GM19372 (cell line): ENCODE measurements around the gene GPR146.

Experiments used
- ATAC-seq: cut with Tn5 transposase; IDR thresholded peaks from one replicate; pipeline ENCODE4 v1.9.1; 2021; ENCODE audit warnings: mild to moderate bottlenecking, low read depth, moderate library complexity; ENCODE audit not compliant: unreplicated experiment

Gene GPR146

DNA sequence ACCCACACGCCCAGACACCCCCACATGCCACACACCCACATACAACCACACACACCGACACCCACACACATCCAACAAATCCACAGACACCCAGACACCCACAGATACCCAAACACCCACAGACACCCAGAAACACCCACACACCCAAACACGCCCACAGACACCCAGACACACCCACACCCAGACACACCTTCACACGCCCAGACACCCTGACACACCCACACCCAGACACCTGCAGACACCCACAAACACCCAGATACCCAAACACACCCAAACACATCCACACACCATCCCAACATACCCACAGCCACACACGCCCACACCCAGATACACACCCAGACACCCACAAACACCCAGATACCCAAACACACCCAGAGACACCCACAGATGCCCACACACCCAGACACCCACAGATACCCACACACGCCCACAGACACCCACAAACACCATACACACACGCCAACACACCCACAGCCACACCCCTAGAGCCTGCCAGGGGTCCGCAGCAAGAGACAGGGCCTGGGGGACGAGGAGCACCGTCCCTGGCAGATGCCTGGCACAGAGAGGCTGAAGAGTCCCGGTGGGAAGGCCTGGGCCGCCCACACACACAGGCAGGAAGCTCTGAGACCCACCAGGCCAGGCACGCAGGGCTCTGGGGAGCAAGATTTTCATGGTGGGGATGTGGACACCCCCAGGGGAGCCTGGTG lies 32.9 kb upstream of the GPR146 start:
- ATAC-seq: no peak

DNA sequence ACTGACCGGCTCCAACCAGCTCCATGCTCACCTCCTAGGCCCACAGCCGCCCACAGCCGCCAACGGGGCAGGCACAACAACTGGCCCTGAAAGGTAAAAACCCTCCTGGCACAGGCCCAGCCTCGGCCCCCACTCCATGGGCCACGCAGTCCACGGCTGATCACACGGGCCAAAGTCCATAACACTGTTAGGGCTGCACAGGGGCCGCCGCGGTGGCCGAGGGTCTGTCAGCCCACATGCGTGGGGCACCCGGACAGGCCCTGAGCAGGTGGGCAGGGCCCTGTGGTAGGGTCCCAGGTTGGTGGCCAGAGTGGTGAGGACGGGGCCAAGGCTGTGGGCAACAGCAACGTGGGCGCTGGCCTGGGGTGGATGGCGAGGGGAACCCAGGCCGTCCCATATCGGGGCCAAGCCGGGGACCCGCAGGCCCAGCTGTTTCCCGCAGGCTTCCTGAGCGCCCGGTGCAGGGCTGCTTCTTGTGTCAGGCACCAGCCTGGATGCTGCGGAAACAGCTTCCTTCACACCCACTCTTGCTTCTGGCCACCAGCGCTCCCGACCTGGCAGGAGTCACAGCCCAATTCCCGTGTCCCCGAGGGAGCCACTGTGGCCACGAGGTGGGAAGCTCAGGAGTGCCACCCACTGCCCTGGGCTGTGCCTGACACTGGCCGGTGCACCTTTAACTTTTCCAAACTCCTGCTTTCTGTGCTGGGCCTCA lies 32.2 kb upstream of the GPR146 start:
- ATAC-seq: no peak

DNA sequence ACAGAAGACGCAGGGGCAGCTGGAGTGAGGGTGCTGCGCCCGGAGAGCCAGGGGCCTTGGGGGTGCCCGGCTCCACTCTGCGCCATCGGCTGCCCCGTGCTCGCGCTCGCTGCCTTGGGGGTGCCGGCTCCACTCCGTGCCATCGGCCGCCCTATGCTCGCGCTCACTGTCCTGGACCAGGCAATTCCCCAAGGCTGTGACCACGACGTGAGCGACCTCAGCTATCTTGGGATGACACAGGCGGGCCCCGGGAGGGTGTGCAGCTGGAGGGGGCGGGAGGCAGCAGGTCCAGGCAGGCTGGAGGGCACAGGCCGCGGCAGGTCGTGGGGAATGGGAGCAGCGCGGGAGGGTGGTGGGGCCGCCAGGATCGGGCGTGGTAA lies 31.6 kb upstream of the GPR146 start:
- no peak for ATAC-seq

DNA sequence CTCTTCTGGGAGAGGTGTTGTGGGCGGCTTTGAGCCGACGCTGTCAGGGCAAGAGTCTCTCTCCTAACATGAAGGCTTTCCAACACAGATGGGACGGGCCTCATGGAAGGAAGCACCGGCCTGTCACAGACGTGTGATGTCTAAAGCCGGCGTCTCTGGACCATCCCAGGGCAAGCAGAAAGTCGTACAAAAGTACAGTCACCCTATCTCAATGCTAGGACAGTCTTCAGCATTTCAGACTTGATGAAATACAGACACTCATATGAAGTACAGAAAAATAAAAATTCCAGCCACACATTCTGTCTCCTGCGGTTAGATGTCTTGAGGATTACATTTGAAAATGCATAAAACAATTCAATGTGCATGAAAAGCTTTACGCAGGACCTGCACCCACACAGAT lies 30.8 kb upstream of the GPR146 start:
- ATAC-seq: no peak

DNA sequence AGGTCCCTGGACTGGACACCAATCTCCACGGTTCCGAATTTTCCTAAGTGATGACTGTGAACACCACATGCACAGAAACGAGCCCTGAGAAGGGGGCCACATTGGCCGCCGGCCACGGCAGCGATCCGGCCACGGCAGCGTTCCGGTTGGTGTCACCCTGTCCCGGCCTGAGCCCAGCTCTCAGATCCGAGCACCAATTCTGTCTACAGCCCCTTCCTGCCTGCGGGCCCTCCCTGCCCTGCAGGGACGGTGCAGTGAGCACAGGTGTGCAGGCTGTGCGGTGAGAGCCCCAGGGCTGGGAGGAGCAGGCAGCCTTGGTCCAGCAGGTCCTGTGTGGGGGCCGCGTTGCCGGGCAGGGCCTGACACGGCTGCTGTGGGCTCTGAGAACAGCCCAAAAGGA lies 29.7 kb upstream of the GPR146 start:
- no peak for ATAC-seq

DNA sequence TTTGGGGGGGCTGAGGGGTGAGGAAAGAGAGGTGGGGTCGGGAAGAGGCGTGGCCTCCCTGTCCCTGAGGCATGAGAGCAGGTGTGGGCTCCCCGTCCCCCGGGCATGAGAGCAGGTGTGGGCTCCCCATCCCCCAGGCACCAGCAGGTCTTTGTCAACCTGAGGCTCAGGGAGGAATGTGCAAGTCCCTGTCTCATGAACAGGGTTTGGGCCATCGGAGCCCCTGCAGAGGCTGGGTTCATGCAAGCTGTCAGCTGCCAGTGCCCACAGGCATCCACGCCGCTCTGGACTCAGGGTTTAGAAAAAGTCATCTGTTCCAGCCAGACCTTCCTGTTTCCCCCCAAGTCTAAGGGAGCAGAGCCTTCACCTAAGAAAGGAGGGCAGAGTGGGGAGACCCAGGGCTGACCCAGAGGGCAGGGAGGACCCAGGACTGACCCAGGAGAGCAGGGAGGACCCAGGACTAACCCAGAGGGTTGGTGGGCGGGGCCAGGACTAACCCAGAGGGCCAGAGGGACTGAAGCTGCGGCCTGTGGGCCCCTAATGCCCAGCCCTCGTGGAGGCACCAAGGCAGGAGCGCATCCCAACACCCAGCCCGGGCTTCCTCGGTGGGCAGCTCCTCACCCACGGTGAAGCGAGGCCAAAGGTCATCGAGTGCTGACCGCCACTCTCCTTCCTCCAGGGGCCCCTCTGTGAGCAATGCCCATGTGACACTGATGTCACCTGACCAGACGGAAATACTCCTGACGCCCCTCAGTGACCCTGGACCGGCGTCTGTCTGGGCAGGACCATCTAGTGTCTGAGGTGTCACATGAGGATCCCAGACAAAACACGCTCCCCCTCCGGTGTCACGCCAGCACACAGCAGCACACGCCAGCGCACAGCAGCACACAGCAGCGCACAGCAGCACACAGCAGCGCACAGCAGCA lies 28.9 kb upstream of the GPR146 start:
- ATAC-seq: no peak

DNA sequence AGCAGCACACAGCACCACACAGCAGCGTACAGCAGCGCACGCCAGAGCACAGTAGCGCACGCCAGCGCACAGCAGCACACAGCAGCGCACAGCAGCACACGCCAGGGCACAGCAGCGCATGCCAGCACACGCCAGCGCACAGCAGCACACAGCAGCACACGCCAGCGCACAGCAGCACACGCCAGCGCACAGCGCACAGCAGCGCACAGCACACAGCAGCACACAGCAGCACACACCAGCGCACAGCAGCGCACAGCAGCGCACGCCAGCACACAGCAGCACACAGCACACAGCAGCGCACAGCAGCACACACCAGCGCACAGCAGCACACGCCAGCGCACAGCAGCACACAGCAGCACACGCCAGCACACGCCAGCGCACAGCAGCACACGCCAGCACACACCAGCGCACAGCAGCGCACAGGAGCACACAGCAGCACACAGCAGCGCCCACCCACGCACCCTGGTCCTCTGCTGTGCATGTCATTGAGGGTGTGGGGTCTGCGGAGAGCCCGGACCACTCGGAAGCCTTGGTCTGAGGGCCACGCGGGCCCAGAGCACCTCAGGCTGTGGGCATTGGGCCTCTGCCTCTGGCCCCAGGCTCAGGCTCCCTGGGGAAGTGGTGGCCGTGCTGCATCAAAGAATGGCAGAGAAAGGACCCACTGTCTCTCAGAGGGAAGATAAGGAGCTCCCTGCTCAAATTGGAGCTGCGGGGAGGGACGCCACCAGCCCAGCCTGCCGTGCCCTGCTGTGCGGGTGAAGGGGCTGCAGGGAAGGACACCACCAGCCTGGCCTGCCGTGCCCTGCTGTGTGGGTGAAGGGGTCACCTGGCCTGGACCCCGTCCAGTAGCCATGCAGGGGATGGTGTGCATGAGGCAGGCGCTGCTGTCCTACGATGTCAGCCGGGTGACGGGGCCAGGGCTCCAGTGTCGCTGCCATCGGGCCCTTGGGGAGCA lies 27.5 kb upstream of the GPR146 start:
- ATAC-seq: no peak

DNA sequence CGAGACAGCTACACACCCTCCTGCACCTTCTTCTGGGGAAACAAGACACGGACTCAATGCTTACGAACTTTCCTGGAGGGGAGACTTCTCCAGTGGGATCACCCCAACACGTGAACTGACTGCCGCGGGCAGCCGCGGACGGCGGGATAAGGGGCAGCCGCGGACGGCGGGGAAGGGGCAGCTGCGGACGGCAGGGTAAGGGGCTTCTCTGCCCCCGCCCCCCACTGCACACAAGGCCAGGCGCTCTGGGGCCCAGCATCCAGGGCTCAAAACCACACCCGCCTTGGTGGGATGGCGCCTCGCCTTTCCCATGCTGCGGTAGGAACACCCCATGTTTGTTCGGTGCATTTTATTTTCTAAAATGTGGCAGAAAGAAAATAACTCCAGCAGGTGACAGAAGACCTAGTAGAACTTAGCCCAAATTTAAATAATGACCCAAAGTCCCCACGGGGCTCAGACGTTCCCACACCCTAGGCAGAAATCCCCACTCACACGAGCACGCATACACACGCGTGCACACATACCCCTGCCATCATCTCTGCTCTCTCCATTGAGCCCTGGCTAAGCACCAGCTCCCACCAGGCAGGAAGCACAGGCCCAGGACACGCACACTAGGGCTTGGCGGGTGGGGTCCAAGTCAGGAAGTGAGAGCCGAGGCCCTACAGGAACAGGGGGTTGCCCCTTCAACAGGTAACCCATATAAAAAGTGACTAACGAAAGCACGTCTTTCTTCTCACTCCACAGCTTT lies 26.6 kb upstream of the GPR146 start:
- ATAC-seq: no peak

DNA sequence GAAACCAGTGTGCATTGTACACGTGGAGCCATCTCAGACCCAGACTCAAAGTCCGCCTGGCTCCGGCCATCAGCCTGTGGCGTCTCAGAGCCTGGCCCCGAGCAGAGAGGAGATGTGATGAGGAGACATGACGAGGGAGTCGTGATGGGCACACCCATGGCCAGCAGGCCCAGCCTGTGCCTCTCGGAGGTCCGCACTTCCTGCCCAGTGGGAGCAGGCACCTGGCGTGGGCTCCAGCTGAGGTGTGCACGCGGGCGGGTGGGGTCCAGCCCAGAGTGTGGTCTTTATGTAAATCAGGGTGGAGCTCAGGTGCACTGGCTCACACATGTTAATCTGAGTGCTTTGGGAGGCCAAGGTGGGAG lies 26.0 kb upstream of the GPR146 start:
- ATAC-seq: no peak

DNA sequence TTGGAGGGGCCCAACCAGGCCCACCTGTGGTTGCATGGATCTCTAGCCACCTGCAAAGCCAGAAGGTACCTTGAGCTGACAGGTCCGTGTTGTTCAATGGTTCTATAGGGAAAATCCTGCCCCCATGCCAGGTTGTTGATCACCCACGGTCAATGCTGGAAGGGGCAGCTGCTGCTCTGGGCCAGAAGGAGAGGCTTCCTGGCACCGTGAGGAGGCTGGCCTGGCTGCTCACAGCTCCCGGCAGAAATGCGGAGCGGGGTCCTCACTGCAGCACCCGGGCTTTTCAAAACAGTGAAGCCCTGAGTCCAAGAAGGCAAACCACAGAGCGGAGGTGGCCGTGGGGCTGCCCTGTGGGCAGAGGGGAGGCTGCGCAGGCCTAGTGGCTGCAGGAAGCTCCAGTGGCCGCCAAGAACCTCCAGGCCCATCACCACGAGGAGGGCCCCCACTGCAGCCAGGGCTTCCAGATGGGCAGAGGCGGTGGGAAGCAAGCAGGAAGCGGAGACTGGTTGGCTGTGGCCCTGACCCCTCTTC lies 25.0 kb upstream of the GPR146 start:
- ATAC-seq: no peak

DNA sequence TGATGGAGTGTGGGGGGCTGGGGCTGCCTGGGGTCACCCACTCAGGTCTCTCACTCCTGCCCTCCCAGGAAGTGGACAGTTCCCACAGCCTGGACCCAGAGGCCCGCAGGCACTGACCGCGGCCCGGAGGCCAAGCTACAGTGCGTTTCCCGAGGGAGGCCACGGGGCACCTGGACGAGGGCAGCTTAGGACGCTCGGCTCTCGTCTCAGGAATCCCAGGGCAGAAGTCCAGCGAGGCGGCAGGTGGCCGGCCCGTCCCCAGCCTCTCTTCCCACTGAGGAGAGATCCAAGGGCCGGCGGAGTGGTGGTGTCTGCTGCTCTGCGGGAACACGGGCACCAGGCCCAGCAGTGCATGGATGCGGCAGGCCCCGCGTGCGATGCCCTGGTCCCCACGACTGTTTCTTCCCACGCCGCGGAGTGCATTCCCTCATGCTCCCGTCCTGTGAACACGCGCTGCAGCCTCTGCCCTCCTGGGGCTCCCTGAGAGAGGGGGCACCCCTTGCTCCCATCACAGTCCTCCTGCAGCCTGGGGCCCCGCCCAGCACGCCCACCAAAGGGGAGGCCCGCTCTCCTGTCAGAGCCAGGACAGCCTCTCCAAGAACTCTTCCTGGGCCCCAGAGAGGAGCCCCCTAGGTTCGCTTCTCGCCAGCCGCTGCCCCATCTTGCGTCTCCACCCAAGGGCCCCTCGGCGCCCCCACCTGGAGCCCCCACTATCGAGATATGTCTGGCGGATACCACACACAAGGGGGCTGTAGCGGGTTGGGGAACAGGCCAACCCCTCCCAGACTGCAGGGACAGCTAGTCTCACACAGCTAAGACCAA lies 24.3 kb upstream of the GPR146 start:
- ATAC-seq: no peak

DNA sequence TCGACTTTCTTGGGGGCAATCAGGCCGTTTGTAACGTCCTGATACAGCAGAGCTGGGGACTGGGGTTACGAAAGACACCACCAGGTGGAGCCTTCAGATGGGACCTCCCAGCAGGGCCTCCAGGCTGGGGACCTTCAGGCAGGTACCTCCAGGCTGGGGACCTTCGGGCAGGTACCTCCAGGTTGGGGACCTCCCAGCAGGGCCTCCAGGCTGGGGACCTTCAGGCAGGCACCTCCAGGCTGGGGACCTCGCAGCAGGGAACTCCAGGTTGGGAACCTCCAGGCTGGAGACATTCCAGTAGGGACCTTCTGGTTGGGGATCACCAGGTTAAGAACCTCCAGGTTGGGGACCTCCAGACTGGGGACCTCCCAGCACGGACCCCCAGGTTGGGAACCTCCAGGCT lies 23.5 kb upstream of the GPR146 start:
- no peak for ATAC-seq

DNA sequence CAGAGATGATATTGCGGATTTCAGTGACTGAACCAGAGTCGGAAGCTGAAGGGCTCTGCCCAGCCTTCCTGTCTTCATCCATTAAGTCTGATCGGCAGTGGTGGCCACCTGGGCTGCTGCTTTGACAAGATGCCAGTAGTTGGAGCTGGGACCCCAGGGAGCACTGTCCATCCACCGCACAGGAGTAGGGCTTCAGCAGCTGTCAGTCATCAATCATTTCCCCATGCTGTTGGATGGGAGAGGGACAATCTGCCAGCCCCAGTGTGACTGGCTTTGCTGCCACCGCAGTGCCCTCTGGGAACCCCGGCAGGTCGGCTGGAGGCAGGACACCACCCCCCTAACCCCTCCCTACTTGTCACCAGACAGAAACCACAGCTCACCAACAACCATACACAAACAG lies 23.0 kb upstream of the GPR146 start:
- no peak for ATAC-seq

DNA sequence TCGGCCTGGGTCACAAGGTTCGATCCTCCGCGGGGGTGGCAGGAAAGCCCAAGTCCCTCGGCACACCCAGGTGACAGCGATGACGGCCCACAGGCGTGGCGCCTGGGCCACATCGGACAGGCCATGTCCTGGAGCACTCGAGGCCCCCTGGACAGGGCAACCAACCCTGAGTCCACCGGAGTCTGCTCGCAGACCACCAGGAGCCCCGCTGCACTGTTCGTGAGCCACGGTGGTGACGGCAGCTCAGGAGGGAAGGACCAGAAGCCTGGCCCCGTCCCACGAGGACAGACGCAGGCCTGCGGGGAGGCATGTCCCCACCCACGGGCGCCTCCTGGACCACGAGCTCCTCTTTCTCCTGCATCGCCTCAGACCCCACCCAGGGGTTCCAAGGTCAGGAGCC lies 22.4 kb upstream of the GPR146 start:
- ATAC-seq: no peak

DNA sequence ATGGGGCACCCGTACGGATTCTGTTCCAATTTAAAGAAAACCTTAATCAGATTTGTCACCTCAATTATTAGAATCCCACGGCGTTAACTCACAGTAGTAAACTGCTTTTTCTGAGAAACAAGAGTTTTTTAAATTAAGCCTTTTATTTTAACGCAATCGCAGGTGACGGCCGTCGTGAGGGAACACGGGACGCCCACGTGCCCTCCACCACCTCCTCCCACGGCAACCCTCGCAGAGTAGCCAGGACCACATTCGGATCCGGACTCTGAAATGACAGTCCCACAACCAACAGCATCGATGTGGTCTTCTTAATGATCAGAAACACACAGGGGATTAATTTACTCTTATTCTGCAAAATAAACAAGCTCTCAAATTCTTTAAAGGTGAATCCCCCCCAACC lies 22.0 kb upstream of the GPR146 start:
- no peak for ATAC-seq

DNA sequence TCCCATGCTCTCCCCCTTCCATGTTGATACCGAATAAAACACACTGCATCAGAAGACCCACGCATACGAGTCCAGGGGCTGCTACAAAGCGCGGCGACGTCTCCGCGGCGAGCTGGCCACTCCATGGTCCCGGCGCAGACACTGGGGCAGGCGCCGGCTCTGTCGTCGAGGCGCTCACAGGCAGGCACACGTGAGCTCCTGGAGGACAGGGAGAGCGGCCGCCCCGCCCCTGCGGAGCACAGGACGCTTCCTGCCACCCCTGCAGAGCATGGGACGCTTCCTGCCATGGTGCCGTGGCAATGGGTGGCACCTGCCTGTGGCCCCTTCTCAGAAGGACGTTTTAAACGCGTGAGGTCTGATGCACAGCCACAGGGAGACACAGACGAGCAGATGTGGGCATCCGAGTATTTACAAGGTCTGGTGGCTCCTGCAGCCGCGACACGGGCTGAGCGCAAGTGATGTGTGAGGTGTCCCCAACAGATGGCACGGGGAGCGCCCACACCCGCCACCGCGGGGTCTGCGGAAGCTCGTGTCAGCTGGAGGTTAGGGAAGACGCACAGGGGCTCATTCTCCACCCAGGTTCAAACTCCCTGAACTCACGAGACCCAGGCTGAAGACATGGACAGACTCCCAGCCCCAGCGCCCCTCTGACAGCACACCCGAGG lies 21.4 kb upstream of the GPR146 start:
- no peak for ATAC-seq

DNA sequence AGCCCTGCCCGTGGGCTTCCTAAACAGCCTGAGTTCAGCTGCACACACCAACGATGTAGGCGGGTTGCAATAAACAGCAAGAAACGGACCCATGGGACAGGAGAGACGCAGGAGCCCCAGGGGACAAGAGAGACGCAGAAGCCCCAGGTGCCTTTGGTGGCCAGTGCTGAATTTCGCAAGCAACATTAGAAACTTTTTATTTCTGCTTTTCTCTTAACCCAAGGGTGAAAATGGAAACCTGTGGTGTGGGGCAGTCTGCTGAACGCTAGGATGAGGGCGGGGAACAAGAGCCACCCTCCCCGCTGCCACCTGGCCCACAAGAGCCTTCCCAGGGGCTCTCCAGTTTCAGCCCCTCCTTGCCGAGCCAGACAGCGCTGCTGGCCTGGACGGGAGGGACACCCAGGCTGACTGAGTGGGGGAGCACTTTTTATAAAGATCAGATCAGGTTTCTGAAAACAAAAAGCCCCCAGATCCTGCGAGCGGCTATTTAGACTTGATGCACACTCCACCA lies 20.0 kb upstream of the GPR146 start:
- ATAC-seq: peak; percentile 52
